Activated naive CD4-positive, alpha-beta T cell treated with Interleukin-2 at 50 U/mL for 16 hours (primary cell): ENCODE measurements around the gene TMEM51.

Experiments used
- DNase-seq: peaks from one replicate; pipeline ENCODE4 v3.0.0-alpha.2; 2020

Gene TMEM51

DNA sequence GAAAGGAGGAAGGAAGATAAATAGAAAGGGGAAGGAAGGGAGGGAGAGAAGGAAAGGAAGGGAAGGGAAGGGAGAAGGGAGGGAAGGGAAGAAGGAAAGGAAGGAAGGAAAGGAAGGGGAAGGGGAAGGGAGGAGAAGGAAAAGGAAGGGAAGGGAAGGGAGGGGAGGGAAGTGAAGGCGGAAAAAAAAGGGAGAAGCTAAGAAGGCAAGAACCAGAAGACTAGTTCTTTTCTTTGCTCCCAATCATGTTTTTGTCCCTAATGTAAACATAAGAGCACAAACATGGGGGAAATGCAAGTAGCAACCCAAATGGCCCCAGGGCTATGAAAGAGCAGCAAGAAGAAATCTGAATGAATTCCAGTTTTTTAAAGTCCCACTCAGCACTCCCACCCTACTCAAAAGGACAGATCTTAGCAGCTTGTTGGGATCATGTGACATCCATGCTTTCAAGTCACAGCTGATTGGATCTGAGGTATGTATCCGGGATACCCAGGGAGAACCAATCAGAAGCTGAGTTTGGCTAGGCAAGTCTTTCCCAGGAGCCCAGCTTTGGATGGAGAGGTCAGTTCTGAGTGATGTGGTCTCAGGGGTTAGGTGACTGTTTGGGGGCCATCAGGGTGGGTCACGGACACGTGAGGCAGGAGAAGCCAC is 69.2 kb downstream of the TMEM51 start:
- no peak for DNase-seq

DNA sequence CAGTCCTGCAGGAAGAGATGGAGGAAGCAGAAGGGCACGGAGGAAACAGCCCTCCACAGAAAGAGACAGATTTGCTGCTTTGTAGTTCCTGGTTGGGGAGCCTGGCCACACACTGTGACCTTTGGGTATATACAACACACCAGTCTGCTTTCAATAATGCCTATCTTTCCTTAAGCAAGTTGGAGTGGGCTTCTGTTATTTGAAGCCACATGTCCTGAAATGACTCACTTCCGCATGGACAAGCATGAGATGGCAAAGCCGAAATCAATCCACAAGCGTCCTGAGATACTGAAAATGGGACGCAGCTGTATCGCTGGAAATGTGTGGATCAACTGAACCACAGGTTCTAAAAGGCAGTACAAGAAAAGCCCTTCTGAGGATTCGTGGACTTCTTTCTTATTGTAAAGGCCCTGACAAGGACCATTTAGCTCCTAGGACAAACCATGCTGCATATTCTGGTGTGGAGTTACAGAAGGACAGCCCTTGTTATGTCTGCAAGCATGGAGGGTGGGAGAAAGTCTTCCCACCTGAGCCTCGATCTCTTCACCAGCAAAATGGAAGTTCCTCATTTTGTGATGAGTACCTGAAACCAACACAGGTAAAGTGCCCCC is 70.8 kb downstream of the TMEM51 start:
- no peak for DNase-seq

DNA sequence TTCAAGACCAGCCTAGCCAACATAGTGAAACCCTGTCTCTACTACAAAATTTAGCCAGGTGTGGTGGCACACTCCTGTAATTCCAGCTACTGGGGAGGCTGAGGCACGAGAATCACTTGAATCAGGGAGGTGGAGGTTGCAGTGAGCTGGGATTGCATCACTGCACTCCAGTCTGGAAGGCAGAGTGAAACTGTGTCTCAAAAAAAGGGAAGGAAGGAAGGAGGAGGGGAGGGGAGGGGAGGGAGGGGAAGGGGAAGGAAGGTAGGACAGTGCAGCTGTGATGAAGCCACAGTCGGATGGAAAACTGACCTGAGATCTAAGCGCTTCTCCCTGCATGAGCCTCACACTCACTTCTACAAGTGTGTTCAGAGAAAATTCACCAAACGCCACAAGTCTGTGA is 71.4 kb downstream of the TMEM51 start:
- no peak for DNase-seq

DNA sequence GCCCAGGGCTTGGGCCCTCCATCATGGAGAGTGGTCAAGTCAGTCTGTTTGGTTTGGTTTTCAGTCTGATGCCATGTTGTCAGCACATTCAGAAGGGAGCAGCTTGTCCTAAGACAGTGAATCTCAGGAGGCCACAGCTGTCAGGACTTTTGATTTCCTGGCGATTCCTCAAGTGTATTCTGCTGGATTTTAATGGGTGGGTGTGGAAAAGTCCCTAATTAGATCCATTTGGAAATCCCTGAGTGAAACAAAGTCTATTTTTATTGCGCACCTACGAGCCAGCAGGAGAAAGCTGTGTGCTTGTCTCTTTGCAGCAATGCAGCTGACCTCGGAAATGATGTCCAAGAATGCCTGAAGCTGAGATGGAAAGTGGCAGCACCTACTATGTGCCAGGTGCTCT is 71.9 kb downstream of the TMEM51 start:
- DNase-seq: no peak

DNA sequence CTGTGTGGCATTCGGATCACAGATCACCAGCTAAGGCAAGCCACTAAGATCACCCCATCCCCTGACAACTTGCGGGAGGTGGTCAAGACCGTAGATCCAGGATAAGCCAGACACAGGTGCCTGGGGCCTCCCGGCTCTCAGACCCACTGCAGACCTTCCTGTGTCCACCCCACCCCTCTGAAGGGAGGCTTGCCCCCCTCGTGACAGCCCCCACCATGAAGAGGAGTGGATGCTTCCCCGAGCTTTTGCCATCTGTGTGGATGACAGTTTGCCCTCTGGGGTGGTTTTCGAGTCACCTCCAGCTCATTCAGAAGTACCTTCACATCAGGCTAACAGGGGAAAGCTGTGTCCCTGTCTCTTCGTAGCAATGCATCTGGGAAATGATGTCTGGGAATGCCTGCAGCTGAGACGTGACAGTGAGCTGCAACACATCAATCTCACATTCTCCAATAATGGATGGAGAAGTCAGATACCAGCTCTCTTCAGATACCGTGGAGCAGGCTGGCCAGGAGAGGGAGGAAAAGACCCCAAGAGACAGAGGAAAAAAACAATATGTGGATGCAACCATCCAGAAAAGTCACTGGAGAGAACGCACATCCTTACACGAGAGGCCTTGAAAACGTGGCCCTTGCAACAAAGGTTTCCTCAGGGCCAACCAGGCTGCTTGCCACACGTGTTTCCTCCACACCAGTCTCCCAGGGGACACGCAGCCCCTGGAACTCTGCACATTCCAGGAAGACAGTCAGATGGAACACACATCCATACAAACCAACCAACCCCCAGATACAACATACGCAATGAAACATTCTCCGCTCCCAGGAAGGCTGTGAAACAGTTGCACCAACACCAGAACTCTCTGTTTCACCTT is 73.1 kb downstream of the TMEM51 start:
- DNase-seq: no peak

DNA sequence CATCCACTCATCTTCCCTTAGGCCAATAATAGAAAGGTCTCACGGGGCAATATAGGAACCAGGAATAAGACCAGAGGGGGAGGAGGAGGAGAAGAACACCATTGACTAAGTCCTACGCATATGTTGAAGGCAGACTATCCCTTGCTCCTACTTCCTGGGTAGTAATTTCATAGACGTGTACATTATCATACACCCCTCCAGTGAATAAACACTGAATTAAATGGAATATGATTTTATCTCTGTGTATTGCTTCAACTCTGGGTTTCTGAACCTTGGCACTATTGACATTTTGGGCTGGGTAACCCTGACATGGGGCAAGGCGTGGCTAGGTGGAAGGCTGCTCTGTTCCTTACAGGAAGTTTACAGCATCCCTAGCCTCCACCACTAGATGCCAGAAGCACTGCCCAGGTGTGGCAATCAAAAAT is 76.2 kb downstream of the TMEM51 start:
- no peak for DNase-seq

DNA sequence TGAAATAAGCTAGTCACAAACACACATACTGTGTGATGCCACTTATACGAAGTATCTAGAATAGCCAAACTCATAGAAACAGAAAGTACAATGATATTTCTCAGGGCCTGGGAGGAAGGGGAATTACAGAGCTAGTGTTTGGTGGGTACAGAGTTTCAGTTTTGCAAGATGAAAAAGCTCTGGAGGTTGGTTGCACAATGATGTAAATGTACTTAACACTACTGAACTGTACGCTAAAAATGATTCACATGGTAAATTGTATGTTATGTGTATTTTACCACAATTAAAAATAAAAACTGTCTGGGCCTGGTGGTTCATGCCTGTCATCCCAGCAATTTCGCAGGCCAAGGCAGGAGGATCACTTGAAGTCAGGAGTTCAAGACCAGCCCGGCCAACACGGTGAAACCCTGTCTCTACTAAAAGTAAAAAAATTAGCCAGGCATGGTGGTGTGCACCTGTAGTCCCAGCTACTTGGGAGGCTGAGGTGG is 78.2 kb downstream of the TMEM51 start:
- DNase-seq: peak; percentile 31

DNA sequence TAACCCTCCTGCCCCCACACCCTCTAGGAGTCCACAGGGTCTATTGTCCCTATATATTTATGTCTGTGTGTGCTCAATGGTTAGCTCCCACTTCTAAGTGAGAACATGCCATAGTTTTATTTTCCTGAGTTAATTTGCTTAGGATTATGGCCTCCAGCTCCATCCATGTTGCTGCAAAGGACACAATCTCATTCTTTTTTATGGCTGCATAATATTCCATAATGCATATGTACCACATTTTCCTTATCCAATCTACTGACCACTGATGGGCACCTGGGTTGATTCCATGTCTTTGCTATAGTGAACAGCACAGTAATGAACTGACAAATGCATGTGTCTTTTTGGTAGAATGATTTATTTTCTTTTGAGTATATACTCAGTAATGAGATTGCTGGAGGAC is 80.1 kb downstream of the TMEM51 start:
- DNase-seq: no peak

DNA sequence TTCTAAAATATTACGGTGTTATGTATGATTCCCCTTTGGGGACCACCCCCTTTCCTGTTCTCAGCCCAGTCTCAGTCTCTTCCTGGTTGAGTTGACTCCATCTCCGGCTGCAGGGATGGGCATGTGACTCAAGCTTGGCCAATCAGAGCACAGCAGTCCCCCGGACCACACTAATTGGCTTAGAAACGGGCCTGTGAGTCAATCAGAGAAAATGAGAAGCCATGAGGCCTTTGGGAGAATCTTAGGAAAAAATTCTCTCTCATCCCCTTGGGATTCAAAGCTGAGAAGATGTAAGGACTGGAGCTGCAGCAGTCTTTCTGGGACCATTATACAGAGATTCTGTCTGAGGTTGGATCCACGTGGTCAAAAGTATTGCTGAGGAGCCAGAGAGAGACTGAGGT is 82.8 kb downstream of the TMEM51 start:
- DNase-seq: no peak

DNA sequence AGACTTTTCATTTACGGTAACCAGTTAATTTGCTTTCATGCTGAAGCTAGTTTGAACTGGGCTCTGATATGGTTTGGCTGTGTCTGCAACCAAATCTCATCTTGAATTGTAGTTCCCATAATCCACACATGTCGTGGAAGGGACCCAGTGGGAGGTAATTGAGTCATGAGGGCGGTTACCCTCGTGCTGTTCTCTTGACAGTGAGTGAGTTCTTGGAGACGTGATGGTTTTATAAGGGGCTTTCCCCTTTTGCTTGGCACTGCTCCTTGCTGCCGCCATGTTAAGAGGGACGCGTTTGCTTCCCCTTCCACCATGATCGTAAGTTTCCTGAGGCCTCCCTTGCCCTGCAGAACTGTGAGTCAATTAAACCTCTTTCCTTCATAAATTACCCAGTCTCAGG is 83.2 kb downstream of the TMEM51 start:
- DNase-seq: no peak

DNA sequence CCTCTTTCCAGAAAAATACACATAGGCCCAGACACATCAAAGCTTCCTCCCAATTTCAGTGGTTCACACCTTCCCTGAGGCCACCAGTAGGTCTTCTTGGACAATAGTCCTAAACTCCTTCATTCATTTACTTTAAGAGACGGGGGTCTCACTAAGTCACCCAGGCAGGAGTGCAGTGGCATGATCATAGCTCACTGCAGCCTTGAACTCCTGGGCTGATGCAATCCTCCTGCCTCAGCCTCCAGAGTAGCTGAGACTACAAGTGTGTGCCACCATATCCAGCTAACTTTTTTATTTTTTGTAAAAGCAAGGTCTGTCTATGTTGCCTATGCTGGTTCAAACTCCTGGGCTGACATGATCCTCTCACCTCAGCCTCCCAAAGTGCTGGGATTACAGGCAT is 85.2 kb downstream of the TMEM51 start:
- no peak for DNase-seq

DNA sequence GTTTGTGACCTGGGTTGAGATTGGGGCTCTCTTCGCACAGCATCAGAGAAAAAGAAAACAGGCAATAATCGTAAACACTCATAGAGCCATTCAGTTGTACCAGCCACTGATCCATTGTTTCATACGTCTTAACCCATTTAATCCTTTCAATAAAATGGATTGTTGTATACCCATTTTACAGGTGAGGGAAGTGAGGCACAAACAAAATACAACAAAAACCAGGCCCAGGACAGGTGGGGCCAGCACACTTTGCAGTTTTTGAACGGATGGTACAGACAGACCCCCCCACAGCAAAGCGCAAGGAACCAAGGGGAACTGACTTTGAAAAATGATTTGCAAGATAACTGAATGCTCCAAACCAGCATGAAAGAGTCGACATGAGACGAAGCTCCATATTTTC is 89.2 kb downstream of the TMEM51 start:
- no peak for DNase-seq

DNA sequence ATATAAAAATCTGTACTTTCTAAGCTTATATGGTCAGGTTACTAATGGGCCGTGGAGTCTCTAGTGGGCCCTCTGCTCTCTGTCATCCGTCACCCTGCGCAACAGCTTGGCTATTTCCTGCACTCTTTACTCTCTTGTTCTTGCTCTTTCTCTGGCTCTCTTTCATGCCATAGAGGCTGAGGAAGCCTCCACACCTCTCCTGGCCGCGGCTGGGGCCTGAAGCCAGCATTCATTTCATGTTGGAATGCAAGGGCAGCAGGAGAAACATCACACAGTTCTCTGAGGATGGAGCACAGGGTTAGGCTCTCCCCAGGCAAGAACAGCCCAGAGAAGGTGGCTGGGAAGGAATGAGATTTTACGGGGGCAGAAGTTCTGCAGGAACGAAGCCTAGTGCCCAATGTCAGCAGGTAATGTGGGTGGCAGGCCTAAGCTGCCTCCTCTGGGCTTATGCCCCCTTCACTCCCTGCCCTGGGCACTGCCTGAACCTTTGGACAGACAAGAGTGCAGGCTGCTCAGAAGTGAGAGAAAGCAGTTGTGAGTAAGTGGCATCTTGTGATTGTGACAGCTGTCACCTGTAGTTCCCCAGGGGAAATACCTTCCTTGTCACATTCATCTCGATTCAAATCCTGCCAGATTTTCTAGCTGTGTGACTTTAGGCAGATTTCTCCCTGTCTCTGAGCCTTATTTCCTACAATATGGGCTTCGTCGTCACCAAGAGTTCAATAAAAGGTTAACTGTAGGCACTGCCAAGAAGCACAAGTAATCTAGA is 89.9 kb downstream of the TMEM51 start:
- DNase-seq: no peak

DNA sequence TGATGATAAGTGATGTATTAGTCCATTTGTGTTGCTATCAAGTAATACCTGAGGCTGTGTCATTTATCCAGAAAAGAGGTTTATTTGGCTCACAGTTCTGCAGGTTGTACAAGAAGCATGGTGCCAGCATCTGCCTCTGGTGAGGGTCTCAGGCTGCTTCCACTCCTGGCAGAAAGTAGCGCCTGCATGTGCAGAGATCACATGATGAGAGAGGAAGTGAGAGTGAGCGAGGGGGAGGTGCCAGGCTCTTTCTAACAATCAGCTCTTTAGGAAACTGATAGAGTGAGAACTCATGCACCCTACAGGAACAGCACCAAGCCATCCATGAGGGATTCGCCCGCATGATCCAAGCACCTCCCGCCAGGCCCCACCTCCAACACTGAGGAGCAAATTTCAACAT is 91.3 kb downstream of the TMEM51 start:
- DNase-seq: no peak

DNA sequence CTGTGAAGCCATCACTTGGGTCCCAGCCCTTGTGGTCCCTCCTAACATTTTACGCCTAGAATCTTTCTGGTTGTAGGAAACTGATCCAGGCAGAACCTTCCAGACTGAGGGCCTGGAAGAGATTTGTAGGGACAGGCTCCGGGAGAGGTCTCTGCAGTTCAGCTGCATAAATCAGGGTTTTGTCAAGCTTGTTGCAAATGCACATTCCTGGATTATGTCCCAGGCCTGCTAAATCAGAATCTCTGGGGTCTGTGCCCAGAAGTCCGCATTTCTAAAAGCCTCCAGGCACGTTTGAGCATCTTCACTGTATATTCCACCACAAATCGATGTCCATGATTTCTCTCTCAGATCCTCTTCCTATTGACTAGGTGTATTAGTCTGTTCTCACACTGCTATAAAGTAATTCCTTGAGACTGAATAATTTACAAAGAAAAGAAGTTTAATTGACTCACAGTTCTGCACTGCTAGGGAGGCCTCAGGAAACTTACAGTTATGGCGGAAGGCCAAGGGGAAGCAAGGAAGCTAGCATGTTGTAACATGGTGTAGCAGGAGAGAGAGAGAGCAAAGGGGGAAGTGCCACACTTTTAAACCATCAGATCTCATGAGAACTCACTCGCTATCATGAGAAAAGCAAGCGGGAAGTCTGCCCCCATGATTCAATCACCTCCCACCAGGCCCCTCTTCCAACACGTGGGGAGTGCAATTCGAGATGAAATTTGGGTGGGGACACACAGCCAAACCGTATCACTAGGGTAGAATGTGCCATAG is 92.2 kb downstream of the TMEM51 start:
- no peak for DNase-seq

DNA sequence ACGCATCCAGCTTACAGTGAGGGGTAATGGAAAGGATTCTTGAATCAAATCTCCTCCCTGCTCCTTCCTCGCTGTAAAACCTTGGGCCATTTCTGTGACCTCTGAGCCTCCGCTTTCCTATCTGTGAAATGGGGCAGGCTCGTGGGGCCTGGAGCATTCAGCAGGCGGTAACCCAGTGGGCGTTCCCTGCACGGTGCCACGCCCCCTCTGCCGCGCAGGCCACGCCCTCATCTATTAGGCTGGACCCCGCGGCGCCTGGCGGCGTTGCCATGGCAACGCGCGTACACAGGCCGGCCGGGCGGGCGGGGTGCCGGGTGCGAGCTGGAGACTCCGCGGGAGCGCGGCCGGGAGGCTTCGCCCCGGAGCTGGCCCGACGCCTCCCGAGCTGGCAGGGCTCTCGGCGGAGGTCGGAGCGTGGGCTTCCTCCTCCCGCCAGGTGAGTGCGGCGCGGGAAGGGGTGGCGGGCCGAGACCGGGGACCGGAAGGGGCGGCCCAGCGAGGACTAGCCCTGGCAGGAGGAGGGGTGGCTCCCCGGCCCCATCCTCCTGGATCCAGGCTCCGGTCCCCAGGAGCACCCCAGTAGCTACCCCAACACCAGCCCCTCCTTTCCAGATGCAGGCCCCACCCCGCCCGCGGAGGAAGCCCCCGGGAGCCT is 93.5 kb downstream of the TMEM51 start, which contains the start of gene FHAD1:
TSS of gene FHAD1 (plus strand) at position 264 of the 655 bp plus-strand sequence. CDS start 4,562 bp downstream, outside the sequence.
- peak; percentile 55 for DNase-seq

DNA sequence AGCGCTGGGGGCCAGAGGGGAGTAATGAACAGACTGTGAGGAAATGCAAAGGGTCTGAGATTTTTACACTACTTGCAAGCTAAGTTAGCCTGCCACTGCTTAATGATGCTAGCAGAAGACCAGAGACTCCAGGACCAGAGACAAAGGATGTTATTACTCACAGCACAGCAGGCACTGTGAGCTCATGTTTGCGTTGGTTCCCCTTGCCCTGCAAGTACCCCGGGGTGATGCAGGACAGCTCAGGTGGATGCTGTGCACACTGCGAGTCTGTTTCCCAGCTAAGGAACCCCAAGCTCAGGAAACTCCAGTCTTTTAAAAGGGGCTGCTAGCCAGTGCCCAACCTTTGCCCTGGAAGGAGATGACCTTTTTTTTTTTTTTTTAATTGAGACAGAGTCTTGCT is 94.7 kb downstream of the TMEM51 start:
- no peak for DNase-seq

DNA sequence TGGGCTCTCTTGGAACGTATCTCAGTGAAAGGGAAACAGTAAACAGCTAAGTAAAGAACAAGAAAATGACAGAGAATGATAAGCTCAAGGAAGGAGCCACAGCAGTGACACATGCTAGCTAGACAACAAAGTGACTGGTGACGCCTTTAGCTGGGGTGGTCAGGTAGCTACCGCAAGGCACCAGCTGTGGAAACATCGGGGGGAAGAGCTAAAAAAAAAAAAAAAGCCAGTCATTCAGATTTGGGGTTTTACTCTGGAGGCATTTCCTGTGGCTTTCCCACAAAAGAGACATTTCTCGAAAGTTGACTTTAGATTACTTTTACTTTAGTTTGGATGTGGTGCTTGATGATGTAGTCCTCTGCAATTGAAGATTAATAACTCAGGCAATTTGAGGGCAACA is 95.5 kb downstream of the TMEM51 start:
- peak; percentile 65 for DNase-seq

DNA sequence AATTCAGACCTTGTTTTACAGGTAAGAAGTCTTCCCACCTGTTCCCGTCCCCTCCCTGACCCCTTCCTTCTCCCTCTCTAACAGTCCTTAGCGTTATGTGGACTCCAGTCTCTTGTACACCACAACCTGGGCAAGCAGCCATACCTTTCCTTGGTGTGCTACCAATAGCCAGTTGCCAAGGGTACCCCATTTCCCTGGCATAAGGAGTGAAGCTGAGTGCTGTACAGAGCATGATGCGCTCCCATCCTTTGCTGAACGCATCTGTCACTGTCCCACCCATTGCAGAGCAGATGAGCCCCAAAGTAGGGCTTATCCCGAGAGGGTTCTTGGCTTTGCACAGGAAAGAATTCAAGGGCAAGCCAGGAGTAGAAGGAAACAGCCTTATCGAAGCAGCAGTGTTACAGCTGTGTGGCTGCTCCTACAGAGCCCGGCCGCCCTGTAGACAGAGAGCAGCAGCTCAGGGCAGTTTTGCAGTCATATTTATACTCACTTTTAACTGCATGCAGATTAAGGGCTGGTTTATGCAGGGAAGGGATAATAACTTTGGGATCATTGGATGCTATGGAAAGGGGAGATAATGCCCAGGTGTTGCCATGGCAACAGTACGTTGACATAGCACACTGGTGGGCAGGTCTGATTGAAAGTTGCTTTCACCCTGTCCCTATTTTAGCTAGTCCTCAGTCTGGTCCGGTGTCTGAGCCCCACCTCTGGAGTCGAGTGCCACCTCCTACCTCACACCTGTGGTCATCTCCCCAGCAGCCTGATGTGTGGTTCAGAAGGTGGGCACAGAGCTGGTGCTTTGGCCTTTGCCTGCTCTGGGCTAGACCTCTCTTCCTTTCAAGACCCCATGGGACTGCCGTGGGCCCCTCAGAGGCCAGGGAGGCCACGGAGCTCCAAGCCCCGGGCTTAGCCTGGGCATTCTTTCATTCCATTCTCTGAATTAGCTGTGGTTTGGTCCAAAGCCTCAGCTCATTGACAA is 98.6 kb downstream of the TMEM51 start:
- no peak for DNase-seq

DNA sequence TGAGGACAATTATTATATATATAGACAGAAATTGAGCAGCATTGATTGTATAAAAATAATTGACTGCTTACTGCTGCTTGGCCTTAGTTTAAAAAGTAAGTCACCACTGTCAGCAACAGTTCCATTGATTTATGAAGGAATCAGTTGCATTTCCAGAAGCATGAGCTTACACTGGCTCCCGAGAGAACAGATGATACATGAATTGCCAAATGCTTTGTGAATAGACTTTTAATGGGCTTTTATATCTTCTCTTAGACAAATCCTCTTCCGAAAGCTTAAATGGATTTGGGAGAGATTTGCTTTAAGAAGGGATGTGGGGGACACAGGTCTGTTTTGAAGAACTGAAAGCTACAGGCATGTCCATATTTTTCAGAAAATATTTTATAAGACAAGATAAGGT is 101.0 kb downstream of the TMEM51 start:
- no peak for DNase-seq
